ENCODE results near the gene ANAPC15.
"Not testable (repeated sequence)": the region's sequence is repeated elsewhere in the genome, so short reads cannot be mapped to it uniquely, and the experiment has no call there.

ANAPC15 gene

GRCh38 chr11:72112143-72112977, at the start of gene ANAPC15:
Gene ANAPC15 (minus strand): TSS chr11:72112695. CDS start chr11:72111276, 1,419 bp downstream.
- DNase-seq, result peak; percentile 80 to 99 (median 97)

GRCh38 chr11:72160319-72160718, 47.8 kb upstream of the ANAPC15 start:
- DNase-seq, result no peak

GRCh38 chr11:72157131-72157530, 44.6 kb upstream of the ANAPC15 start:
- DNase-seq, result no peak

GRCh38 chr11:72155751-72156150, 43.3 kb upstream of the ANAPC15 start:
- no peak for DNase-seq

- DNase-seq, result no peak
These were observed 42.3 kb upstream of the ANAPC15 start for GRCh38 chr11:72154816-72155215.

GRCh38 chr11:72153874-72154273, 41.4 kb upstream of the ANAPC15 start:
- DNase-seq, result not testable (repeated sequence)

- DNase-seq, result no peak
These were observed 38.4 kb upstream of the ANAPC15 start for GRCh38 chr11:72150882-72151281.

- no peak for DNase-seq
These were observed 34.1 kb upstream of the ANAPC15 start for GRCh38 chr11:72146625-72147024.

- no peak for DNase-seq
These were observed 32.5 kb upstream of the ANAPC15 start for GRCh38 chr11:72144807-72145565.

- not testable (repeated sequence) for DNase-seq
These were observed 30.0 kb upstream of the ANAPC15 start for GRCh38 chr11:72142543-72142942.

- DNase-seq, result not testable (repeated sequence)
These were observed 29.6 kb upstream of the ANAPC15 start for GRCh38 chr11:72142086-72142485.

GRCh38 chr11:72141066-72141465, 28.6 kb upstream of the ANAPC15 start:
- no peak for DNase-seq

GRCh38 chr11:72140661-72141060, 28.2 kb upstream of the ANAPC15 start:
- DNase-seq, result no peak

GRCh38 chr11:72139500-72139899, 27.0 kb upstream of the ANAPC15 start:
- DNase-seq, result no peak

- DNase-seq, result no peak
These were observed 26.4 kb upstream of the ANAPC15 start for GRCh38 chr11:72138821-72139390.

GRCh38 chr11:72136684-72137262, 24.3 kb upstream of the ANAPC15 start:
- no peak for DNase-seq

- no peak for DNase-seq
These were observed 23.6 kb upstream of the ANAPC15 start for GRCh38 chr11:72135891-72136683.

- not testable (repeated sequence) for DNase-seq
These were observed 23.0 kb upstream of the ANAPC15 start, which contains the start of gene FOLR3 for GRCh38 chr11:72135473-72135872. Gene FOLR3 (plus strand): TSS chr11:72135725. CDS start chr11:72135953, 228 bp downstream.

- no peak for DNase-seq
These were observed 20.2 kb upstream of the ANAPC15 start for GRCh38 chr11:72132646-72133045.

- DNase-seq, result no peak
These were observed 16.9 kb upstream of the ANAPC15 start for GRCh38 chr11:72129381-72129780.

GRCh38 chr11:72127923-72128322, 15.4 kb upstream of the ANAPC15 start:
- DNase-seq, result no peak
